ENCODE data around the gene TENT5C.

DNA sequence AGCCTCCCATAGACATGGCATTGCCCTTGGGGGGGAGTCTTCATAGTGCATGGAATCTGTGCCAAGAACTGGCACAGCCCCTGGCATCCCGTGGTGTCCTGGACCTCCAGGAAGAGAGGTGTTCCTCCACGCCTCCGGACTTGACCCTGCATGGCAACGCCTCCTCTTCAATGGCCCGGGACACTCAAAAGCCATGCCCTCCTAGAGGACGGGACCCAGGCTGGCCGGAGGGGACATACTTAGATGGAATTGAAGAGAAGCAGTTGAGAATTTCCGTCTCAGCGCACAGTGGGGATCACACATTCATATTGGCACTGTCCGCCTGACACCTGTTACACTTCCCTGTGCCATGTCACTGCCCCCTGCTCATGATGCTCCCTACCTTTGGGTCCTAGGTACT is 38.4 kb upstream of the TENT5C start:
- TF ChIP-seq, protein P1, sequence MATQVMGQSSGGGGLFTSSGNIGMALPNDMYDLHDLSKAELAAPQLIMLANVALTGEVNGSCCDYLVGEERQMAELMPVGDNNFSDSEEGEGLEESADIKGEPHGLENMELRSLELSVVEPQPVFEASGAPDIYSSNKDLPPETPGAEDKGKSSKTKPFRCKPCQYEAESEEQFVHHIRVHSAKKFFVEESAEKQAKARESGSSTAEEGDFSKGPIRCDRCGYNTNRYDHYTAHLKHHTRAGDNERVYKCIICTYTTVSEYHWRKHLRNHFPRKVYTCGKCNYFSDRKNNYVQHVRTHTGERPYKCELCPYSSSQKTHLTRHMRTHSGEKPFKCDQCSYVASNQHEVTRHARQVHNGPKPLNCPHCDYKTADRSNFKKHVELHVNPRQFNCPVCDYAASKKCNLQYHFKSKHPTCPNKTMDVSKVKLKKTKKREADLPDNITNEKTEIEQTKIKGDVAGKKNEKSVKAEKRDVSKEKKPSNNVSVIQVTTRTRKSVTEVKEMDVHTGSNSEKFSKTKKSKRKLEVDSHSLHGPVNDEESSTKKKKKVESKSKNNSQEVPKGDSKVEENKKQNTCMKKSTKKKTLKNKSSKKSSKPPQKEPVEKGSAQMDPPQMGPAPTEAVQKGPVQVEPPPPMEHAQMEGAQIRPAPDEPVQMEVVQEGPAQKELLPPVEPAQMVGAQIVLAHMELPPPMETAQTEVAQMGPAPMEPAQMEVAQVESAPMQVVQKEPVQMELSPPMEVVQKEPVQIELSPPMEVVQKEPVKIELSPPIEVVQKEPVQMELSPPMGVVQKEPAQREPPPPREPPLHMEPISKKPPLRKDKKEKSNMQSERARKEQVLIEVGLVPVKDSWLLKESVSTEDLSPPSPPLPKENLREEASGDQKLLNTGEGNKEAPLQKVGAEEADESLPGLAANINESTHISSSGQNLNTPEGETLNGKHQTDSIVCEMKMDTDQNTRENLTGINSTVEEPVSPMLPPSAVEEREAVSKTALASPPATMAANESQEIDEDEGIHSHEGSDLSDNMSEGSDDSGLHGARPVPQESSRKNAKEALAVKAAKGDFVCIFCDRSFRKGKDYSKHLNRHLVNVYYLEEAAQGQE (IDR thresholded peaks at IDR 0.05; ENCODE audit: low read depth), result no peak
- no peak for TF ChIP-seq EZH2 (IDR thresholded peaks at IDR 0.05)
- TF ChIP-seq CTCF (IDR thresholded peaks at IDR 0.05 in 2 of 3, conservative IDR thresholded peaks at IDR 0.05 in 1 of 3; ENCODE audit: borderline replicate concordance in 1 of 3, insufficient read depth in 1 of 3, low read depth in 2 of 3, low read length in 2 of 3), result no peak
- no peak for TF ChIP-seq JUND (IDR thresholded peaks at IDR 0.05)
- TF ChIP-seq RAD21 (IDR thresholded peaks at IDR 0.05; ENCODE audit: low read depth), result no peak
- no peak for TF ChIP-seq ZBTB33 (IDR thresholded peaks at IDR 0.05; ENCODE audit: extremely low read depth, insufficient replicate concordance, low read length)
- TF ChIP-seq MAX (IDR thresholded peaks at IDR 0.05), result no peak
- TF ChIP-seq POLR2A (IDR thresholded peaks at IDR 0.05; ENCODE audit: borderline replicate concordance, extremely low read depth, insufficient read depth, insufficient read length), result no peak
- no peak for TF ChIP-seq SIN3A (IDR thresholded peaks at IDR 0.05; ENCODE audit: low read depth)
